ENCODE results near the gene SCGB3A1.

The SCGB3A1 gene

DNA sequence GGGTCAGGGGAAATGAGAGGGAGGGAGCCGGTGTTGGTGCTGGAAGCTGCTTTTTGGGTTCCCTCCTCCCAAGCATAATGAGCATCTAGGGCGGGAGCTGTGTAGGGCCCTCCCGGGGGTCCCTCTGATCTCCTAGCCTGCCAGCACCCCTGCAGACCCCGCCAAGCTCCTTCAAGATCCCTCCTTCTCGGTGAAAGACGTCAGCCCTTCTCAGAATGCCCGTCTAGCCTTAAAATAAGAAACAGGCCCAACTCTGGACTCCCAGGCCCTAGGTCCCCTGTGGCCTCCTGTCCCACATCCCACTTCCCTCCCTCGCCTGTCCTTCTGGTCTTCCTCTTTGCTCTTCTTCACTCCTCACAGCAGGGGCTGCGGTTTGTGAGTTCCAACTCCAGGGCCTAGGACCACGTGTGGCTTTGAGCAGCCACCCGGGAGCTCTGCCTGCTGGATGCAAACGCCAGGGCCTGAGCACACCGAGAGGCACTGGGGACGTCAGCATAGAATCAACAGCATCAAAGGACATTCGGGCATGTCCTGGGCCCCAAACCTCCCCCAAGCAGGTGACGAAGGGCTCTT, 8.8 kb upstream of the SCGB3A1 start:
- no peak for DNase-seq (ENCODE audit: low read depth)
- no peak for TF ChIP-seq CTCF (conservative IDR thresholded peaks at IDR 0.05; ENCODE audit: control insufficient read depth, insufficient read depth, low read depth, low read length)
- no peak overlapping the region for H3K4me3 ChIP-seq (ENCODE audit: control insufficient read depth, low read depth, low read length)

GRCh38 chr5:180599590-180599914, 8.3 kb upstream of the SCGB3A1 start:
- no peak for TF ChIP-seq CTCF (conservative IDR thresholded peaks at IDR 0.05; ENCODE audit: control insufficient read depth, insufficient read depth, low read depth, low read length)
- H3K4me3 ChIP-seq (ENCODE audit: control insufficient read depth, low read depth, low read length): no peak overlapping the region
- no peak for DNase-seq (ENCODE audit: low read depth)

GRCh38 chr5:180598797-180599589, 7.7 kb upstream of the SCGB3A1 start:
- no peak for TF ChIP-seq CTCF (conservative IDR thresholded peaks at IDR 0.05; ENCODE audit: control insufficient read depth, insufficient read depth, low read depth, low read length)
- DNase-seq (ENCODE audit: low read depth): no peak
- H3K4me3 ChIP-seq (ENCODE audit: control insufficient read depth, low read depth, low read length): no peak overlapping the region

- TF ChIP-seq CTCF (conservative IDR thresholded peaks at IDR 0.05; ENCODE audit: control insufficient read depth, insufficient read depth, low read depth, low read length): no peak
- no peak for DNase-seq (ENCODE audit: low read depth)
- H3K4me3 ChIP-seq (ENCODE audit: control insufficient read depth, low read depth, low read length): no peak overlapping the region
These were observed 7.0 kb upstream of the SCGB3A1 start for GRCh38 chr5:180598316-180598701.

DNA sequence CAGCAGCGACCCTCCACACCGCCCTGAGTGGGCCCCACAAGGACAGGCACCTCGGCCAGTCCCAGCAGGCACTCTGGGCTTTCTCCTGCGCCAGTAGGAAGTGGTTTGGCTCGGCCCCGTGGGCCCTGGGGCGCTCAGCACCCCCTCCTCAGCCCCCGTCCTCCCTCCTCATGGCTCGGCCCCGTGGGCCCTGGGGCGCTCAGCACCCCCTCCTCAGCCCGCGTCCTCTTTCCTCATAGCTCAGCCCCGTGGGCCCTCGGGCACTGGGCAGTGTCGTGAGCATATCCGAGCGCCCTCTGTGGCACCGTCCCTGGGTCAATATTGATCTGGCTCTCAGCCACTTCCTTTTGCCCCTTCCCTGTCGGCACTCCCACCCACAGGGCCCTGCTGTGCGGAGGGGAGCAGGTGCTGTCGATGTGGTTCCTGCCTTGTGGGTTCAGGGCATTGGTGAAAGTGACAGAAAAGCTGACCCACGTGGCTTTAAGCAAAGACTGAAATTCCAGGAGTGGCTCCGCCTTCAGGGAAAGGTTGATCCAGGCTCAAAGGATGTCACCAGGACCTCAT, 5.5 kb upstream of the SCGB3A1 start:
- DNase-seq (ENCODE audit: low read depth): no peak
- no peak overlapping the region for H3K4me3 ChIP-seq (ENCODE audit: control insufficient read depth, low read depth, low read length)
- TF ChIP-seq CTCF (conservative IDR thresholded peaks at IDR 0.05; ENCODE audit: control insufficient read depth, insufficient read depth, low read depth, low read length): no peak

GRCh38 chr5:180596115-180596667, 4.9 kb upstream of the SCGB3A1 start:
- no peak overlapping the region for H3K4me3 ChIP-seq (ENCODE audit: control insufficient read depth, low read depth, low read length)
- no peak for TF ChIP-seq CTCF (conservative IDR thresholded peaks at IDR 0.05; ENCODE audit: control insufficient read depth, insufficient read depth, low read depth, low read length)
- no peak for DNase-seq (ENCODE audit: low read depth)

Data from fibroblast of mammary gland (primary cell).